ENCODE results near the gene NECAB2. TPM values are rescaled to one million over a fixed set of nuclear protein-coding genes. Genes with fewer than 3 reads are reported as not detected.

Gene NECAB2
- total and polyA plus RNA-seq, 2 of the 8 experiments (the other 6 are each of a cell fraction or from before 2014, with no cell fraction given) = 3.6 to 4.2 TPM

DNA sequence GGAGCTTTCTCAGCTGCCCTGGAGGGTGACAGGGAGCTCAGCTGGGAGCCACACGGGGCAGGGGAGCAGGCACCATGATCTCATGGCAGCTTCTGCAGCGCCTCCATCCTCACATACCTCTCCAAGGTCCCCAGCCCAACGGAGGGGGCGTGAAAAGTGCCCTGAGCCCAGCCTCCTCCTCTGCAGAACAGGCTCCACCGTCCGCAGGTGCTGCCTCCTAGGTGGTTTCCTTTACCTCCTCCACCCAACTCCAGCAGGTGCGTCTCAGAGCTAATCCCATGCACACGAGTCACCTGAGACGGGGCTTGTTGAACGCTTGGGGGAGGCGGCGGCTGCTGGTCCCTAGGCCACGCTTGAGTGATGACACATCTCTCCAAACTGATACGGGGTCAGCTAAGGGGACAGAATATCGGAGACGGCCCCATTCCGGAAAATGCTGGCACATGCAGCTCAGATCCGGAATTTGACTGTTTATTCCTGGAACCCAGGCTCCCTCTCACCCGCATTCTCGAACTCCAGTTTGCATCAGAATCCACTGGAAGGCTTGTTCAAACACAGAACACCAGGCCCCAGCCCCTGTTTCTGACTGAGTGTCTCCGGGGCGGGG lies 74.9 kb downstream of the NECAB2 start:
- no peak overlapping the region for H2BK5ac ChIP-seq (ENCODE audit: low read depth, low read length)
- 0 out of 8 replicates have a peak overlapping the region, but pooled peaks of 1 of the 4 experiments have one; percentile 5 for H3K4me3 ChIP-seq (ENCODE audit: extremely low read depth in 1 of 4, insufficient read depth in 2 of 4, low read depth in 3 of 4, low read length in 4 of 4)
- no peak overlapping the region for H2AK5ac ChIP-seq (ENCODE audit: low read depth, low read length)
- no peaks in the 10 kb centered on the region for H3K79me1 ChIP-seq (ENCODE audit: low read depth, low read length)
- no peaks in the 10 kb centered on the region for H3K36me3 ChIP-seq (ENCODE audit: control insufficient read depth in 2 of 4, insufficient read depth in 4 of 4, low read length in 3 of 4)
- H3K27me3 ChIP-seq (replicated peaks in 1 of 4; ENCODE audit: control insufficient read depth in 3 of 4, extremely low read depth in 1 of 4, insufficient read depth in 3 of 4, low read length in 3 of 4) = no peaks in the 10 kb centered on the region; a peak in 1 of 7 replicates
- no peak overlapping the region; a peak in 1 of 4 replicates for H3K4me2 ChIP-seq (ENCODE audit: insufficient read depth in 1 of 2, low read depth in 2 of 2, low read length in 2 of 2)
- H2BK15ac ChIP-seq (ENCODE audit: low read length) = peak overlapping the region; percentile 12; the same call in 1 of the 2 replicates
- H3K4me1 ChIP-seq (replicated peaks in 1 of 4; ENCODE audit: control insufficient read depth in 3 of 4, insufficient read depth in 4 of 4, low read length in 3 of 4) = peaks cover 0 to 12% (median 9%) of the 10 kb centered on the region in 4 experiments; a peak in 6 of 7 replicates
- no peak for FAIRE-seq
- H3K23me2 ChIP-seq (ENCODE audit: low read depth, low read length) = no peaks in the 10 kb centered on the region
- no peaks in the 10 kb centered on the region for H4K20me1 ChIP-seq (replicated peaks in 1 of 2; ENCODE audit: control insufficient read depth in 1 of 2, insufficient read depth in 2 of 2, low read length in 2 of 2)
- H3K27ac ChIP-seq (ENCODE audit: low read depth, low read length) = no peak overlapping the region
- no peaks in the 10 kb centered on the region for H3K9me3 ChIP-seq (ENCODE audit: insufficient read depth in 2 of 2, low read depth in 1 of 2, low read length in 1 of 2)
- ChIA-PET POLR2A (ENCODE audit: partially characterized antibody) (interaction anchor here (0.9 to 2.2 kb wide), 4 partner anchors 13 to 77 kb away, joined by 3 to 10 read pairs (median 6); partner anchors contain the start of gene MBTPS1), CTCF (ENCODE audit: partially characterized antibody) (interaction anchor here (0.6 to 12.8 kb wide), 20 partner anchors 9 to 155 kb away, joined by 3 to 267 read pairs (median 7); partner anchors contain the start of gene OSGIN1)
- H2AFZ ChIP-seq (ENCODE audit: low read length) = no peak overlapping the region
- no peak overlapping the region for H2BK120ac ChIP-seq (replicated peaks; ENCODE audit: low read depth, low read length)
- H4K91ac ChIP-seq (replicated peaks; ENCODE audit: insufficient read length, low read length) = no peak overlapping the region
- H3K56ac ChIP-seq (replicated peaks; ENCODE audit: insufficient read length, low read depth, low read length) = no peak overlapping the region
- no peak overlapping the region for H4K8ac ChIP-seq (ENCODE audit: extremely low read depth, insufficient read depth, low read length)
- H3K18ac ChIP-seq (ENCODE audit: extremely low read depth, low read length) = no peak overlapping the region
- H3K23ac ChIP-seq (ENCODE audit: insufficient read length) = no peak overlapping the region
- H3K79me2 ChIP-seq (ENCODE audit: control insufficient read depth in 1 of 2, insufficient read depth in 2 of 2, low read length in 2 of 2) = no peaks in the 10 kb centered on the region
- H3K4ac ChIP-seq (replicated peaks; ENCODE audit: insufficient read length, low read depth, low read length) = no peak overlapping the region
- no peak overlapping the region for H4K5ac ChIP-seq (ENCODE audit: insufficient read length, low read depth, low read length)
- 72% methylated on average over 22 of the region's 22 CpGs; no CpG with 5 or more reads in 1 of the 2 experiments for WGBS, 2 experiments (ENCODE audit: extremely low coverage in 1 of 2, insufficient coverage in 1 of 2, insufficient read length in 1 of 2, insufficient replicate concordance in 2 of 2, low coverage in 1 of 2, low lambda C conversion rate in 2 of 2, missing lambda C conversion rate in 1 of 2)
- no peak for DNase-seq (ENCODE audit: low read depth in 1 of 2, low spot score in 2 of 2)
- H2BK12ac ChIP-seq (ENCODE audit: low read depth, low read length) = no peak overlapping the region
- no peak overlapping the region for H2BK20ac ChIP-seq (ENCODE audit: low read length)
- H3K9ac ChIP-seq (replicated peaks in 1 of 4; ENCODE audit: extremely low read depth in 1 of 4, low read depth in 3 of 4, low read length in 3 of 4) = no peak overlapping the region
- no peak overlapping the region for H3K14ac ChIP-seq (ENCODE audit: insufficient read length)
